Epithelial cell of esophagus (primary cell): ENCODE data around the gene ADAMTS12.

Experiments used
- DNase-seq: peaks from one replicate; pipeline ENCODE4 v3.0.0; 2010; ENCODE audit warnings: low read depth
- H3K4me3 ChIP-seq: 2 replicates; pipeline ENCODE4 v1.5.1; 2011; ENCODE audit warnings: mild to moderate bottlenecking, low read length, control low read depth
- CTCF ChIP-seq: IDR thresholded peaks from 2 replicates; pipeline ENCODE4 v1.5.1; 2011; ENCODE audit warnings: low read depth, mild to moderate bottlenecking, low read length, control low read depth, inconsistent platforms; ENCODE audit not compliant: insufficient read depth; ENCODE audit errors: missing control alignments

The ADAMTS12 gene

GRCh38 chr5:33735072-33735471 lies 156.7 kb downstream of the ADAMTS12 start:
- no peak for TF ChIP-seq CTCF
- no peak for DNase-seq
- H3K4me3 ChIP-seq = no peak overlapping the region

- H3K4me3 ChIP-seq = no peak overlapping the region
- DNase-seq = no peak
- TF ChIP-seq CTCF = no peak
Measured at GRCh38 chr5:33734537-33734936, 157.3 kb downstream of the ADAMTS12 start.

GRCh38 chr5:33733225-33733624 lies 158.6 kb downstream of the ADAMTS12 start:
- TF ChIP-seq CTCF = no peak
- H3K4me3 ChIP-seq = no peak overlapping the region
- no peak for DNase-seq

GRCh38 chr5:33726422-33727165 lies 165.2 kb downstream of the ADAMTS12 start:
- H3K4me3 ChIP-seq = no peak overlapping the region
- DNase-seq = no peak
- TF ChIP-seq CTCF = no peak

- TF ChIP-seq CTCF = no peak
- H3K4me3 ChIP-seq = no peak overlapping the region
- DNase-seq = no peak
Measured at GRCh38 chr5:33725806-33726205, 166.0 kb downstream of the ADAMTS12 start.

- H3K4me3 ChIP-seq = no peak overlapping the region
- no peak for DNase-seq
- no peak for TF ChIP-seq CTCF
Measured at GRCh38 chr5:33721491-33722200, 170.1 kb downstream of the ADAMTS12 start.
